ENCODE data around the gene ASB11. TPM values are rescaled to one million over a fixed set of nuclear protein-coding genes. Genes with fewer than 3 reads are reported as not detected.
"Not testable (repeated sequence)": the region's sequence is repeated elsewhere in the genome, so short reads cannot be mapped to it uniquely, and the experiment has no call there.

The ASB11 gene
- total RNA-seq, 4 donors from 2014 or later = 16.2 to 59.8 (median 47.4) TPM

DNA sequence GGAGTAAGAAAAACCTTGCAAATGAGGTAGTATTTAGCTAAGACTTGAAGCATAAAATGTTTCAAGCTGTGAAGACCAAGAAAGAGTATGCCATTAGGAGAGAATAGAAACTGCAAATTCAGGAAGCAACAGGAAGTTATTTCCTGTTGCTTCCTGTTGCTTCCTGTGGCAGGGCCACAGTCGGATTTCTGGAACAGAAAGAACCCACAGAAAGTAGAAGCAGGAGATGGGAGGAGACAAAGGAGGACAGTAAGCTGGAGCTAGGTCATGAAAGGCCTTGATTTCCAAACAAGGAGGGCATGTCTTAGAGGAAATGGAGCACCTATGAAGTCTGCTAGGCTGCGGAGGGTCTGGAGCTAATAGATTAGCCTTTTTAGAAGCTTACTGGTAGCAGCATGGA is 17.2 kb downstream of the ASB11 start:
- H3K36me3 ChIP-seq = peaks cover 0 to under 1% of the 10 kb centered on the region in 2 donors
- H3K4me1 ChIP-seq = peaks cover 17 to 20% of the 10 kb centered on the region in 2 donors
- H3K27ac ChIP-seq = peak overlapping the region; percentile 83 to 92 (median 91)
- no peak overlapping the region for H3K4me3 ChIP-seq
- TF ChIP-seq, protein P1, sequence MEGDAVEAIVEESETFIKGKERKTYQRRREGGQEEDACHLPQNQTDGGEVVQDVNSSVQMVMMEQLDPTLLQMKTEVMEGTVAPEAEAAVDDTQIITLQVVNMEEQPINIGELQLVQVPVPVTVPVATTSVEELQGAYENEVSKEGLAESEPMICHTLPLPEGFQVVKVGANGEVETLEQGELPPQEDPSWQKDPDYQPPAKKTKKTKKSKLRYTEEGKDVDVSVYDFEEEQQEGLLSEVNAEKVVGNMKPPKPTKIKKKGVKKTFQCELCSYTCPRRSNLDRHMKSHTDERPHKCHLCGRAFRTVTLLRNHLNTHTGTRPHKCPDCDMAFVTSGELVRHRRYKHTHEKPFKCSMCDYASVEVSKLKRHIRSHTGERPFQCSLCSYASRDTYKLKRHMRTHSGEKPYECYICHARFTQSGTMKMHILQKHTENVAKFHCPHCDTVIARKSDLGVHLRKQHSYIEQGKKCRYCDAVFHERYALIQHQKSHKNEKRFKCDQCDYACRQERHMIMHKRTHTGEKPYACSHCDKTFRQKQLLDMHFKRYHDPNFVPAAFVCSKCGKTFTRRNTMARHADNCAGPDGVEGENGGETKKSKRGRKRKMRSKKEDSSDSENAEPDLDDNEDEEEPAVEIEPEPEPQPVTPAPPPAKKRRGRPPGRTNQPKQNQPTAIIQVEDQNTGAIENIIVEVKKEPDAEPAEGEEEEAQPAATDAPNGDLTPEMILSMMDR (IDR thresholded peaks at IDR 0.05 in 4 of 5, conservative IDR thresholded peaks at IDR 0.05 in 1 of 5) = no peak
- no peak for TF ChIP-seq POLR2A (IDR thresholded peaks at IDR 0.05)
- DNase-seq (no peak), ATAC-seq (no peak)
- intact Hi-C loops (cut with DNase I; ENCODE audit: low total_unique reads) = loop anchor here (5.0 kb wide), 1 partner anchor 169 kb away; no protein-coding TSS in a partner anchor
- in situ Hi-C loops (cut with MboI; ENCODE audit: low sequenced_read_pairs in 4 of 4) = no loop called here
- no peaks in the 10 kb centered on the region for H3K9me3 ChIP-seq
- no peaks in the 10 kb centered on the region for H3K27me3 ChIP-seq

- DNase-seq = no peak
- Histone ChIP-seq H3K4me1 (peaks cover 0 to 7% of the 10 kb centered on the region in 2 donors), H3K27me3 (no peaks in the 10 kb centered on the region), H3K4me3 (no peak overlapping the region), H3K27ac (no peak overlapping the region), H3K9me3 (no peaks in the 10 kb centered on the region), H3K36me3 (peaks cover 0 to 8% of the 10 kb centered on the region in 2 donors)
- no peak for TF ChIP-seq POLR2A (IDR thresholded peaks at IDR 0.05)
- TF ChIP-seq, protein P1 (IDR thresholded peaks at IDR 0.05 in 4 of 5, conservative IDR thresholded peaks at IDR 0.05 in 1 of 5) = no peak
- intact Hi-C loops (cut with DNase I; ENCODE audit: low total_unique reads) (no loop called here), in situ Hi-C loops (cut with MboI; ENCODE audit: low sequenced_read_pairs in 4 of 4) (no loop called here)
- no peak for ATAC-seq
Measured at GRCh38 chrX:15293451-15293850, 22.0 kb downstream of the ASB11 start.

GRCh38 chrX:15292861-15293260 is 22.6 kb downstream of the ASB11 start:
- ATAC-seq (no peak), DNase-seq (no peak)
- intact Hi-C loops (cut with DNase I; ENCODE audit: low total_unique reads) = no loop called here
- in situ Hi-C loops (cut with MboI; ENCODE audit: low sequenced_read_pairs in 4 of 4) = no loop called here
- Histone ChIP-seq H3K27ac (peak overlapping the region in 1 of 4 donors; percentile 13), H3K9me3 (no peaks in the 10 kb centered on the region), H3K27me3 (no peaks in the 10 kb centered on the region), H3K36me3 (peaks cover 0 to 9% of the 10 kb centered on the region in 2 donors), H3K4me3 (no peak overlapping the region), H3K4me1 (peaks cover 0 to 2% of the 10 kb centered on the region in 2 donors)
- TF ChIP-seq, protein P1 (IDR thresholded peaks at IDR 0.05 in 4 of 5, conservative IDR thresholded peaks at IDR 0.05 in 1 of 5) = no peak
- no peak for TF ChIP-seq POLR2A (IDR thresholded peaks at IDR 0.05)

- DNase-seq (peak; percentile 6 to 25), ATAC-seq (peak; percentile 89 to 91)
- in situ Hi-C loops (cut with MboI; ENCODE audit: low sequenced_read_pairs in 4 of 4) (no loop called here), intact Hi-C loops (cut with DNase I; ENCODE audit: low total_unique reads) (no loop called here)
- peaks cover 0 to 3% of the 10 kb centered on the region in 2 donors for H3K4me1 ChIP-seq
- TF ChIP-seq, protein P1 (IDR thresholded peaks at IDR 0.05 in 4 of 5, conservative IDR thresholded peaks at IDR 0.05 in 1 of 5) = no peak
- no peak for TF ChIP-seq POLR2A (IDR thresholded peaks at IDR 0.05)
- no peak overlapping the region for H3K4me3 ChIP-seq
- H3K36me3 ChIP-seq = no peaks in the 10 kb centered on the region
- no peaks in the 10 kb centered on the region for H3K9me3 ChIP-seq
- no peaks in the 10 kb centered on the region for H3K27me3 ChIP-seq
- H3K27ac ChIP-seq = peak overlapping the region; percentile 63 to 77 (median 70)
Measured at GRCh38 chrX:15277604-15278003, 37.8 kb downstream of the ASB11 start.

GRCh38 chrX:15274946-15275345 is 40.5 kb downstream of the ASB11 start:
- H3K27me3 ChIP-seq = no peaks in the 10 kb centered on the region
- intact Hi-C loops (cut with DNase I; ENCODE audit: low total_unique reads) (no loop called here), in situ Hi-C loops (cut with MboI; ENCODE audit: low sequenced_read_pairs in 4 of 4) (no loop called here)
- H3K4me3 ChIP-seq = no peak overlapping the region
- no peak for ATAC-seq
- TF ChIP-seq, protein P1 (IDR thresholded peaks at IDR 0.05 in 4 of 5, conservative IDR thresholded peaks at IDR 0.05 in 1 of 5) = no peak
- TF ChIP-seq POLR2A (IDR thresholded peaks at IDR 0.05) = no peak
- no peak for DNase-seq
- H3K27ac ChIP-seq = no peak overlapping the region
- H3K4me1 ChIP-seq = peaks cover 0 to 3% of the 10 kb centered on the region in 2 donors
- H3K36me3 ChIP-seq = no peaks in the 10 kb centered on the region
- H3K9me3 ChIP-seq = no peaks in the 10 kb centered on the region

GRCh38 chrX:15273275-15273674 is 42.2 kb downstream of the ASB11 start:
- H3K27ac ChIP-seq; H3K9me3 ChIP-seq; intact Hi-C loops (cut with DNase I; ENCODE audit: low total_unique reads); ATAC-seq; H3K4me3 ChIP-seq; DNase-seq; H3K36me3 ChIP-seq; in situ Hi-C loops (cut with MboI; ENCODE audit: low sequenced_read_pairs in 4 of 4); H3K4me1 ChIP-seq; H3K27me3 ChIP-seq: not testable (repeated sequence)
